ENCODE data around the gene ECSIT.

The ECSIT gene

DNA sequence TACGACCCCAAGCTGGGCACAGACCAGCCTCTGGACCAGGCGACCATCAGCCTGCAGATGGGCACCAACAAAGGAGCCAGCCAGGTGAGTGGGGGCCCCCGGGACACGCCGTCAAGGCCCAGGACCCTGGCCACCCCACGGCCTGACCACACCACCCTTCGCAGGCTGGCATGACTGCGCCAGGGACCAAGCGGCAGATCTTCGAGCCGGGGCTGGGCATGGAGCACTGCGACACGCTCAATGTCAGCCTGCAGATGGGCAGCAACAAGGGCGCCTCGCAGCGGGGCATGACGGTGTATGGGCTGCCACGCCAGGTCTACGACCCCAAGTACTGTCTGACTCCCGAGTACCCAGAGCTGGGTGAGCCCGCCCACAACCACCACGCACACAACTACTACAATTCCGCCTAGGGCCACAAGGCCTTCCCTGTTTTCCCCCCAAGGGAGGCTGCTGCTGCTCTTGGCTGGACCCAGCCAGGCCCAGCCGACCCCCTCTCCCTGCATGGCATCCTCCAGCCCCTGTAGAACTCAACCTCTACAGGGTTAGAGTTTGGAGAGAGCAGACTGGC is 20.5 kb upstream of the ECSIT start:
- no peak for DNase-seq

- no peak for DNase-seq
These were observed 19.2 kb upstream of the ECSIT start for GRCh38 chr19:11547929-11548700.

DNA sequence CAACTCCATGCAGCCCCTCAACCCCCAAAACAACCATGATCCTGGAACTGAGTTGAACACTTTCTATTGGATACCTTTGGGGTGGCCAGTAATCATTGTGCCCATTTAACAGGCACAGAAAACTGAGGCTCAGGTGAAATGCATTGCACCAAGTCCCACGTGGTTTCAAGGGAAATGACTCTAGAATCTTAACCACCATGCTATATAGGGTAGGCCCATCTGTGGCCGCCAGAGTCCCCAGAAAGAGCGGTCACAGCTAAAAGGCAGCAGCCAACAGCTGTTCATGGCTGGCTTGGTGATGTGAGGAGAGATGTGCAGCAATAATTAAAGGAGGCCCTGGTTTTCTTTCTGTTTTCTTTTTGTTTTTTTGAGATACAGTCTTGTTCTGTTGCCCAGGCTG is 12.3 kb upstream of the ECSIT start:
- DNase-seq: no peak

GRCh38 chr19:11540645-11541044 is 11.7 kb upstream of the ECSIT start:
- DNase-seq: no peak

GRCh38 chr19:11539495-11540365 is 10.8 kb upstream of the ECSIT start:
- DNase-seq: no peak

GRCh38 chr19:11538232-11539036 is 9.5 kb upstream of the ECSIT start, which contains the start of gene CNN1:
CNN1 (plus strand) TSS chr19:11538851; CDS start chr19:11538928, 77 bp downstream.
- no peak for DNase-seq

- peak; percentile 91 for DNase-seq
These were observed 7.1 kb upstream of the ECSIT start for GRCh38 chr19:11535792-11536595.

GRCh38 chr19:11534948-11535347 is 6.0 kb upstream of the ECSIT start:
- no peak for DNase-seq

DNA sequence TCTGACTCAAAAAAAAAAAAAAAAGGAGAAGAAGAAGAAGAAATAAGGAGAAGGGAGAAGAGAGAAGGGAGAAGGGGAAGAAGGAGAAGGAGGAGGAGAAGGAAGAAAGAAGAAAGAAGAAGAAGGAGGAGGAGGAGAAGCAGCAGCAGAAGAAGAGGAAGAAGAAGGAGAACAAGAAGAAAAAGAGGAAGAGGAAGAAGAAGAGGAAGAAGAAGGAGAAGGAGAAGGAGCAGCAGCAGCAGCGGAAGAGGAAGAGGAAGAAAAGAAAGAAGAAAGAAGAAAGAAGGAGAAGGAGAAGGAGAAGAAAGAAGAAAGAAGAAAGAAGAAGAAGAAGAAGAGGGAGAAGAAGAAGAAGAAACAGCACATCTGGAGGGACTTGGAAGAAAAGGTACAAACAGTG is 5.6 kb upstream of the ECSIT start:
- DNase-seq: no peak

DNA sequence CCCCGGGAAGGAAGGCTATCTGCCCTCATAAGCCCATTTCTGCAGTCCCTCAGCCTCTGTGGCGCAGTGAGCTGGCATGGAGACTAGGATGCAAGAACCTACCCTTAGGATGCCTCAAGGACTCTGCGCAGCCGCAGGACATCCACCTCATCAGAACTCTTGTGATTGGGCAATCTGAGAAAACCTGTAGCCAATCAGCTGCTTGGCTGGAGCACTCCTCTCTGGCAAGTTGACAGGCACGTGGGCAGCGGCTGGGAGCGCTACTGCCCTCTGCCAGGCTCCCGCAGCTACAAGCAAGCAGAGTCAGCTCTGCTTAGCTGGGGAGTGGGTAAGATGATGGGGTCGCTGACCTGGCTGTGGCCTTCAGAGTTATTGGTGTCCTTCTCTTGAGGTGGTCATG is 1.5 kb upstream of the ECSIT start:
- DNase-seq: peak; percentile 73

GRCh38 chr19:11519138-11519537 is 9.8 kb downstream of the ECSIT start:
- DNase-seq: no peak

DNA sequence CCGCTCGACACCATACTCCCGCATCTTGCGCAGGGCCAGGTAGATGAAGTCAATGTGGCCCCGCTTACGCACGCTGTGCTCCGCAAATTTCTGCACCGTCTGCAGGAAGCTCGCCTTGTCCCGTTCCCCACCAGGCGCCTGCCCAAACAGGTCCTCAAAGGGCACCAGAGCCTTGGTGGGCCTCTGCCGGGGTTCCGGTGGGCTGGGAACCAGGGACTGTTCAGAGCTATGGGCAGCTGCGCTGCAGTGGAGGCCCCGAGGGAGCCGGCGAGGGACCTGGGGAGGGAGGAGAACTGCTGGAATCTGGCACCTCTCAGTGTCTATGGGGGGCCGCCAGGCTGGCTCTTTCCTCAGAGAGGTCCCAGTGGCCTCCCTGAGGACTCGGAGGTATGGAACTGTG is 15.0 kb downstream of the ECSIT start:
- no peak for DNase-seq

DNA sequence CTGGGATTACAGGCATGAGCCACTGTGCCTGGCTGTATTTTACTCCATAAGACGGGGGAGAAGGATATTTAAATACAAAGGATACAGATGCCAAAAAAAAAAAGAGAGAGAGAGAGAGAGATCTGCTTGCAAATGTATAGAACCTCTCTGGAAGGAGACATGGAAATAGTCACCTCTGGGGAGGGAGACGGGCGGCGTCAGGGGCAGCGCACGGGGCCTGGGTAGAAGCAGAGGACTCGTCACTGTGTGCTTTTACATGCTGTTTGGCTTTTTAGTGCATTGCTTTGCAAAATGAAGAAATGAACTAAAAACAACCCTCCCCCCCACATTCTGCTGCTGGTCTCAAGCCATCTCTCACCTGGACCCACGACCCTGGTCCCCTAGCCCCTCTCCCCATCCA is 18.5 kb downstream of the ECSIT start:
- DNase-seq: no peak

- DNase-seq: no peak
These were observed 21.4 kb downstream of the ECSIT start for GRCh38 chr19:11507370-11508078.

GRCh38 chr19:11506967-11507366 is 22.0 kb downstream of the ECSIT start:
- DNase-seq: no peak

DNA sequence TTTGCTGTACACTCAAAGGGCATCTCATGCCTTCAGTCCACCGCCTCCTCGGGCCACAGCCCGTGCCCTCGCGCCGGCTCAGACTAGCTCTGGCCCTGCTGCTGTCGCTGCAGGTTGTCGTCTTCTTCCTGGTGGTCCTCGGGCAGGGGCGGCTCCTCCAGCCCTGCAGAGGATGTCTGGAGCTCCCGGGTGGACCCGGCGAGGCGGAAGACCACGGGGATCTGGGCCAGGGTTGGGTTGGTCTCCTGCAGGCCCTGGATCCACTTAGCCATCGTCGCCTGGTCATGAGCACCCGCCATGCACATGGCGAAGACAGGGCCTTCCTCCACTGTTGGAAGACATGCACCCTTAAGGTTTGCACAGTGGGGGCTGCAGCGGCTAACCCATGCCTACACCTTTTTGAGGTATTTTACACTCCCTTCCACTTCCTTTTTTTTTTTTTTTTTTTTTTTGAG is 22.8 kb downstream of the ECSIT start:
- no peak for DNase-seq

GRCh38 chr19:11505504-11506100 is 23.3 kb downstream of the ECSIT start, which contains the start of gene ZNF653:
ZNF653 (minus strand) TSS chr19:11505839; CDS start chr19:11505786, 53 bp downstream.
- DNase-seq: peak; percentile 95

DNA sequence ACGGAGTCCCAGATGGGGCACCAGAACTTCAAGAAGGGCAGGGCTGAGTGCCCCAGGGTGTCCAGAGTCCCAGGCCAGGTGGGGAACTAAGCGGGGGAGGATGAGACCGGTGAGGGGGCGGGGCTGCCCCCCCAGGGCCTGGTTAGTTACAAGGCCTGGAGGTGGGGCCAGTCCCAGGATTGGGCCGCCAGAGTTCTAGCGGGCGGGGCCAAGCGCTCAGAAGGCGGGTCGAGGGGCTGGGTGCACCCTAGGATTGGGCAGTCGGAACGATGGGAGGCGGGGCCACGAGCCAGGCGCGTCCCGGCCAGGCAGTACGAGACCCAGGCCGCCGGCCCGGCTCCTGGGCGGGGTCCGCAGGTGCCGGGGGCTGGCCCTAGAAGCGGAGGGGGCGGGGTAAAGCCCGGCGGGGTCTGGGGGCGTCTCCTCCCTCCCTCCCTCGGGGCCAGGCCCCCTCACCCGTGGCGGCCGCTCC is 23.9 kb downstream of the ECSIT start:
- DNase-seq: peak; percentile 99

- DNase-seq: no peak
These were observed 24.4 kb downstream of the ECSIT start for GRCh38 chr19:11504502-11505031.

DNA sequence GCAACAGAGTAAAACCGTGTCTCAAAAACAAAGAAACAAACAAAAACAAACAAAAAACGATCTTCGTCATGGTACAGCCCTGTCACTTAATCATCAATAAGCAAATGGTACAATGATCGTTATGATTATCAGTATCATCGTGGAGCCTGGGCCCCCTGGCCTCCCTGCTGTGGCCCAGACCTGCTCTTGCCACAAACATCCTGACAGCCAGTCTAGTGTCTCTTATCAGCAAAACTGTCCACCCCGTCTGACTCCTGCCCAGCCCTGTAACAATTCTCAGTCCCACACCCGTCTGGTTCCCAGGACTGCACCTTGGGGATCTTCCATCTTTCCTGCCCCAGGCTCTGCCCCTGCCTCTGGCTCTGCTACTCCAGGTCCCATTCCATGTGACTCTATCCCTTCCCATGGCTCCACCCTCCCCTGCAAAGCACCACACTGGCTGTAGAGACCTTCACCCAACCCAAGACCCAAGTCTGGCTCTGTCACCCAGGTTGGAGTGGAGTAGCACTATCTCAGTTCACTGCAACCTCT is 29.0 kb downstream of the ECSIT start:
- no peak for DNase-seq

Measured in stimulated activated CD4-positive, alpha-beta T cell treated with anti-CD3 and anti-CD28 coated beads, Interleukin-15, amount 100 ng/mL, for 24 hours (primary cell).